ENCODE data around the gene KREMEN2. TPM values are rescaled to one million over a fixed set of nuclear protein-coding genes. Genes with fewer than 3 reads are reported as not detected.

KREMEN2 gene
- total RNA-seq, 1 experiment from 2014 or later: 7.5 TPM

GRCh38 chr16:2934450-2934849 lies 29.6 kb upstream of the KREMEN2 start:
- POLR2A ChIA-PET: no interaction called here

DNA sequence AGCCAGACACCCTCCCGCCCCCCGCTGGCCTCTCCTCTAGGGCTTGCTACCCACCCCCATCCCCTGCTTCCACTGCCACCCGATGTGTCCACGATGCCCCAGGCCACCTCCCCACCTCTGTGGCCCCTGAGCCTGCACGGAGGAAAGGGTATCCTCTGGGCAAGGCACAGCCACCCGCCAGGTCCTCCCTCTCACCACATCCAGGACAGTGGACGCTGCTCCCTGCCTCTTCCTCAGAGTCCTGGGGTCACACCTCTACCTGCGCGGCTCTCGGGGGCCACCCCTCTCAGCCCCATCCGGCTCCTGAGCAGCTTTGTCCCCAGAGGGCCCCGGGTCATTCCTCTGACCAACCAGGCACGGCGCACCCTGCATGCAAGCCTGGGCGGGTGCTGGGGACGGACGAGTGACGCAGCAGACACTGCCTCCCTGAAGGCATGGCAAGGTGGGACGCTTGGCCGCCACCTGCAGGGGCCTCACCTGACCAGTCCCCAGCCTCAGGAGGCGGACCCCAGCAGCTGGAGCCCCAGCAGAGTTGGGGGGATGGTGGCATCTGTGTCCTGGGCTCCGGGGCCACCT lies 27.6 kb upstream of the KREMEN2 start:
- no peak for DNase-seq (ENCODE audit: low spot score)

More at GRCh38 chr16:2934450-2934849, 29.6 kb upstream of the KREMEN2 start:
- no peaks in the 10 kb centered on the region for H3K9me3 Mint-ChIP-seq
- no peak for TF ChIP-seq SMAD4 (CRISPR knock-in tag; IDR thresholded peaks at IDR 0.05)
- TF ChIP-seq NR1H2 (CRISPR knock-in tag; IDR thresholded peaks at IDR 0.05): no peak
- no peak for TF ChIP-seq CDX4 (CRISPR knock-in tag; IDR thresholded peaks at IDR 0.05; ENCODE audit: borderline replicate concordance)
- no peak for TF ChIP-seq ZNF425 (CRISPR knock-in tag; conservative IDR thresholded peaks at IDR 0.05)
- H3K4me3 Mint-ChIP-seq: no peak overlapping the region
- no peak overlapping the region for H3K27ac Mint-ChIP-seq
- H3K4me1 Mint-ChIP-seq: no peaks in the 10 kb centered on the region
- CTCF ChIA-PET: interaction anchor here (0.6 to 1.1 kb wide), 5 partner anchors 7 to 252 kb away, joined by 3 to 4 read pairs (median 3); partner anchors contain the start of genes KCTD5 and KREMEN2
- peaks cover 1% of the 10 kb centered on the region; the same call in 1 of the 2 replicates for H3K36me3 Mint-ChIP-seq
- DNase-seq (ENCODE audit: low spot score): no peak
- no peaks in the 10 kb centered on the region for H3K27me3 Mint-ChIP-seq (ENCODE audit: low read depth)
- ATAC-seq: no peak

DNA sequence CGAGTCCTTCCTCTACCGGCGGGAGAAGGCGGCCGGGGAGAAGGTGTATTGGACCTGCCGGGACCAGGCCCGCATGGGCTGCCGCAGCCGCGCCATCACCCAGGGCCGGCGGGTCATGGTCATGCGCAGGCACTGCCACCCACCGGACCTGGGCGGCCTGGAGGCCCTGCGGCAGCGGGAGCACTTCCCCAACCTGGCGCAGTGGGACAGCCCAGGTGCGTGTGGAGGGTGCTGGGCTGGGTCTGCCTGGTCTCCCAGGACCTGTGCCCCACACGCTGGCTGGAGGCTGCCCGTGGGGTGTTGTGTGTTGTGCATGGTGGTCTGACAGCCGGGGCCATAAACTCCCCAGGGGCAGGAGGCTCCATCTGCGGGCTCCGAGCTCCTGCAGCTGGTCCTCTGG lies 26.9 kb upstream of the KREMEN2 start:
- TF ChIP-seq OVOL2 (CRISPR knock-in tag; IDR thresholded peaks at IDR 0.05; ENCODE audit: borderline replicate concordance): no peak
- no peak for TF ChIP-seq TEAD1 (CRISPR knock-in tag; IDR thresholded peaks at IDR 0.05)
- no peak for TF ChIP-seq IRF2 (CRISPR knock-in tag; IDR thresholded peaks at IDR 0.05; ENCODE audit: borderline replicate concordance, low read depth)
- TF ChIP-seq GABPB1 (CRISPR knock-in tag; IDR thresholded peaks at IDR 0.05): no peak
- no peak for TF ChIP-seq ESRRA (CRISPR knock-in tag; IDR thresholded peaks at IDR 0.05; ENCODE audit: borderline replicate concordance)
- TF ChIP-seq, protein P1, sequence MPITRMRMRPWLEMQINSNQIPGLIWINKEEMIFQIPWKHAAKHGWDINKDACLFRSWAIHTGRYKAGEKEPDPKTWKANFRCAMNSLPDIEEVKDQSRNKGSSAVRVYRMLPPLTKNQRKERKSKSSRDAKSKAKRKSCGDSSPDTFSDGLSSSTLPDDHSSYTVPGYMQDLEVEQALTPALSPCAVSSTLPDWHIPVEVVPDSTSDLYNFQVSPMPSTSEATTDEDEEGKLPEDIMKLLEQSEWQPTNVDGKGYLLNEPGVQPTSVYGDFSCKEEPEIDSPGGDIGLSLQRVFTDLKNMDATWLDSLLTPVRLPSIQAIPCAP (CRISPR knock-in tag; IDR thresholded peaks at IDR 0.05): no peak
- TF ChIP-seq JAZF1 (CRISPR knock-in tag; IDR thresholded peaks at IDR 0.05): no peak
- no peak for TF ChIP-seq JUN (CRISPR knock-in tag; IDR thresholded peaks at IDR 0.05)
- TF ChIP-seq NFE2L1 (CRISPR knock-in tag; IDR thresholded peaks at IDR 0.05): no peak
- TF ChIP-seq, protein P2, sequence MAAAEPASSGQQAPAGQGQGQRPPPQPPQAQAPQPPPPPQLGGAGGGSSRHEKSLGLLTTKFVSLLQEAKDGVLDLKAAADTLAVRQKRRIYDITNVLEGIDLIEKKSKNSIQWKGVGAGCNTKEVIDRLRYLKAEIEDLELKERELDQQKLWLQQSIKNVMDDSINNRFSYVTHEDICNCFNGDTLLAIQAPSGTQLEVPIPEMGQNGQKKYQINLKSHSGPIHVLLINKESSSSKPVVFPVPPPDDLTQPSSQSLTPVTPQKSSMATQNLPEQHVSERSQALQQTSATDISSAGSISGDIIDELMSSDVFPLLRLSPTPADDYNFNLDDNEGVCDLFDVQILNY (CRISPR knock-in tag; IDR thresholded peaks at IDR 0.05): no peak
- TF ChIP-seq, protein P3, sequence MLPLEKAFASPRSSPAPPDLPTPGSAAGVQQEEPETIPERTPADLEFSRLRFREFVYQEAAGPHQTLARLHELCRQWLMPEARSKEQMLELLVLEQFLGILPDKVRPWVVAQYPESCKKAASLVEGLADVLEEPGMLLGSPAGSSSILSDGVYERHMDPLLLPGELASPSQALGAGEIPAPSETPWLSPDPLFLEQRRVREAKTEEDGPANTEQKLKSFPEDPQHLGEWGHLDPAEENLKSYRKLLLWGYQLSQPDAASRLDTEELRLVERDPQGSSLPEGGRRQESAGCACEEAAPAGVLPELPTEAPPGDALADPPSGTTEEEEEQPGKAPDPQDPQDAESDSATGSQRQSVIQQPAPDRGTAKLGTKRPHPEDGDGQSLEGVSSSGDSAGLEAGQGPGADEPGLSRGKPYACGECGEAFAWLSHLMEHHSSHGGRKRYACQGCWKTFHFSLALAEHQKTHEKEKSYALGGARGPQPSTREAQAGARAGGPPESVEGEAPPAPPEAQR (CRISPR knock-in tag; IDR thresholded peaks at IDR 0.05): no peak
- no peak for TF ChIP-seq ZNF317 (CRISPR knock-in tag; IDR thresholded peaks at IDR 0.05; ENCODE audit: borderline replicate concordance, low read depth)
- no peak for TF ChIP-seq CDX4 (CRISPR knock-in tag; IDR thresholded peaks at IDR 0.05; ENCODE audit: borderline replicate concordance)
- CTCF ChIA-PET: interaction anchor here (0.7 to 2.7 kb wide), 4 partner anchors 10 to 120 kb away, joined by 3 to 10 read pairs (median 3); partner anchors contain the start of gene PRSS21
- peaks cover 9% of the 10 kb centered on the region for H3K36me3 Mint-ChIP-seq
- no peak overlapping the region for H3K4me3 Mint-ChIP-seq
- DNase-seq (ENCODE audit: low spot score) (no peak), ATAC-seq (no peak)
- H3K9me3 Mint-ChIP-seq: no peaks in the 10 kb centered on the region
- no peaks in the 10 kb centered on the region for H3K4me1 Mint-ChIP-seq
- no peaks in the 10 kb centered on the region for H3K27me3 Mint-ChIP-seq (ENCODE audit: low read depth)
- no peak overlapping the region for H3K27ac Mint-ChIP-seq
- POLR2A ChIA-PET: interaction anchor here (1.3 kb wide), 1 partner anchor 10 kb away, joined by 3 read pairs; no protein-coding TSS in a partner anchor

More for the DNA sequence above, 27.6 kb upstream of the KREMEN2 start:
- peaks cover 9% of the 10 kb centered on the region for H3K36me3 Mint-ChIP-seq
- H3K9me3 Mint-ChIP-seq: no peaks in the 10 kb centered on the region
- ChIA-PET POLR2A (interaction anchor here (1.3 kb wide), 1 partner anchor 9 kb away, joined by 3 read pairs; no protein-coding TSS in a partner anchor), CTCF (interaction anchor here (0.7 to 2.7 kb wide), 4 partner anchors 9 to 120 kb away, joined by 3 to 10 read pairs (median 3); partner anchors contain the start of gene PRSS21)
- TF ChIP-seq, protein P4, sequence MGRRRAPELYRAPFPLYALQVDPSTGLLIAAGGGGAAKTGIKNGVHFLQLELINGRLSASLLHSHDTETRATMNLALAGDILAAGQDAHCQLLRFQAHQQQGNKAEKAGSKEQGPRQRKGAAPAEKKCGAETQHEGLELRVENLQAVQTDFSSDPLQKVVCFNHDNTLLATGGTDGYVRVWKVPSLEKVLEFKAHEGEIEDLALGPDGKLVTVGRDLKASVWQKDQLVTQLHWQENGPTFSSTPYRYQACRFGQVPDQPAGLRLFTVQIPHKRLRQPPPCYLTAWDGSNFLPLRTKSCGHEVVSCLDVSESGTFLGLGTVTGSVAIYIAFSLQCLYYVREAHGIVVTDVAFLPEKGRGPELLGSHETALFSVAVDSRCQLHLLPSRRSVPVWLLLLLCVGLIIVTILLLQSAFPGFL (CRISPR knock-in tag; IDR thresholded peaks at IDR 0.05; ENCODE audit: borderline replicate concordance): no peak
- TF ChIP-seq ZNF512 (CRISPR knock-in tag; IDR thresholded peaks at IDR 0.05; ENCODE audit: borderline replicate concordance): no peak
- no peak for TF ChIP-seq TP53 (CRISPR knock-in tag; IDR thresholded peaks at IDR 0.05)
- no peak overlapping the region for H3K4me3 Mint-ChIP-seq
- H3K27me3 Mint-ChIP-seq (ENCODE audit: low read depth): no peaks in the 10 kb centered on the region
- no peaks in the 10 kb centered on the region for H3K4me1 Mint-ChIP-seq
- H3K27ac Mint-ChIP-seq: no peak overlapping the region
- no peak for ATAC-seq
